Activated CD8-positive, alpha-beta memory T cell treated with anti-CD3 and anti-CD28 coated beads, Interleukin-2, amount 50 U/mL, for 1 hour (primary cell): ENCODE measurements around the gene AHRR.

Experiments
- DNase-seq: peaks from one replicate; pipeline ENCODE4 v3.0.0-alpha.2; 2020; ENCODE audit errors: extremely low read depth

Gene AHRR

GRCh38 chr5:443239-444151 lies 122.0 kb downstream of the AHRR start:
- DNase-seq = no peak

GRCh38 chr5:444226-444625 lies 122.7 kb downstream of the AHRR start:
- no peak for DNase-seq

- no peak for DNase-seq
Measured at GRCh38 chr5:445591-445990, 124.1 kb downstream of the AHRR start.

GRCh38 chr5:446066-446882 lies 124.8 kb downstream of the AHRR start:
- no peak for DNase-seq

GRCh38 chr5:446883-447263 lies 125.4 kb downstream of the AHRR start:
- DNase-seq = no peak

- no peak for DNase-seq
Measured at GRCh38 chr5:447501-447900, 126.0 kb downstream of the AHRR start.

- no peak for DNase-seq
Measured at GRCh38 chr5:448061-448765, 126.7 kb downstream of the AHRR start.

- DNase-seq = no peak
Measured at GRCh38 chr5:448766-449090, 127.2 kb downstream of the AHRR start.

GRCh38 chr5:449151-449550 lies 127.6 kb downstream of the AHRR start:
- DNase-seq = no peak

GRCh38 chr5:451587-452458 lies 130.3 kb downstream of the AHRR start:
- DNase-seq = no peak

- DNase-seq = no peak
Measured at GRCh38 chr5:452978-453710, 131.6 kb downstream of the AHRR start.

- no peak for DNase-seq
Measured at GRCh38 chr5:453725-454481, 132.4 kb downstream of the AHRR start.

- no peak for DNase-seq
Measured at GRCh38 chr5:454936-455335, 133.4 kb downstream of the AHRR start.

GRCh38 chr5:455806-456205 lies 134.3 kb downstream of the AHRR start:
- DNase-seq = no peak

GRCh38 chr5:456351-457194 lies 135.1 kb downstream of the AHRR start:
- DNase-seq = no peak

- DNase-seq = no peak
Measured at GRCh38 chr5:457195-457961, 135.9 kb downstream of the AHRR start.

- DNase-seq = no peak
Measured at GRCh38 chr5:458547-459353, 137.2 kb downstream of the AHRR start.
